Activated CD8-positive, alpha-beta memory T cell treated with anti-CD3 and anti-CD28 coated beads for 4 hours (primary cell): Measurements from ENCODE around the gene TAT.
"Not testable (repeated sequence)": the region's sequence is repeated elsewhere in the genome, so short reads cannot be mapped to it uniquely, and the experiment has no call there.

ENCODE experiments used
- DNase-seq, 2 donors: peaks; one replicate each; pipeline ENCODE4 v3.0.0-alpha.2; 2020; ENCODE audit warnings: low read depth in 2 of 2

TAT gene

GRCh38 chr16:71584543-71585317, 7.8 kb upstream of the TAT start:
- no peak for DNase-seq

- not testable (repeated sequence) for DNase-seq
These were observed 5.6 kb upstream of the TAT start for GRCh38 chr16:71582553-71582848.

GRCh38 chr16:71574702-71575101, 2.2 kb downstream of the TAT start:
- no peak for DNase-seq

- no peak for DNase-seq
These were observed 3.4 kb downstream of the TAT start for GRCh38 chr16:71573387-71574094.

GRCh38 chr16:71572497-71573116, 4.3 kb downstream of the TAT start:
- no peak for DNase-seq

GRCh38 chr16:71570144-71570543, 6.7 kb downstream of the TAT start:
- no peak for DNase-seq

GRCh38 chr16:71569621-71570020, 7.3 kb downstream of the TAT start:
- no peak for DNase-seq

GRCh38 chr16:71568551-71568950, 8.3 kb downstream of the TAT start:
- no peak for DNase-seq

GRCh38 chr16:71567931-71568330, 9.0 kb downstream of the TAT start:
- no peak for DNase-seq

- DNase-seq = no peak
These were observed 10.8 kb downstream of the TAT start for GRCh38 chr16:71565812-71566700.

- DNase-seq = no peak
These were observed 12.4 kb downstream of the TAT start for GRCh38 chr16:71564335-71564967.

- DNase-seq = no peak
These were observed 14.3 kb downstream of the TAT start for GRCh38 chr16:71562552-71562951.

GRCh38 chr16:71561886-71562285, 15.0 kb downstream of the TAT start:
- not testable (repeated sequence) for DNase-seq

GRCh38 chr16:71559855-71560254, 17.0 kb downstream of the TAT start:
- DNase-seq = no peak

- no peak for DNase-seq
These were observed 18.8 kb downstream of the TAT start for GRCh38 chr16:71557954-71558582.

GRCh38 chr16:71557299-71557698, 19.6 kb downstream of the TAT start:
- DNase-seq = no peak

GRCh38 chr16:71555230-71555891, 21.5 kb downstream of the TAT start:
- DNase-seq = no peak

GRCh38 chr16:71552698-71553503, 24.0 kb downstream of the TAT start:
- no peak for DNase-seq

GRCh38 chr16:71547168-71547567, 29.7 kb downstream of the TAT start:
- no peak for DNase-seq

- peak; percentile 9 to 20 for DNase-seq
These were observed 34.5 kb downstream of the TAT start for GRCh38 chr16:71542377-71542776.
